ENCODE data around the gene SLC6A19. TPM values are rescaled to one million over a fixed set of nuclear protein-coding genes. Genes with fewer than 3 reads are reported as not detected.

The SLC6A19 gene
- total RNA-seq, result not detected

- DNase-seq (ENCODE audit: low spot score) (no peak), ATAC-seq (ENCODE audit: low FRiP score) (no peak)
- TF ChIP-seq, protein P1, sequence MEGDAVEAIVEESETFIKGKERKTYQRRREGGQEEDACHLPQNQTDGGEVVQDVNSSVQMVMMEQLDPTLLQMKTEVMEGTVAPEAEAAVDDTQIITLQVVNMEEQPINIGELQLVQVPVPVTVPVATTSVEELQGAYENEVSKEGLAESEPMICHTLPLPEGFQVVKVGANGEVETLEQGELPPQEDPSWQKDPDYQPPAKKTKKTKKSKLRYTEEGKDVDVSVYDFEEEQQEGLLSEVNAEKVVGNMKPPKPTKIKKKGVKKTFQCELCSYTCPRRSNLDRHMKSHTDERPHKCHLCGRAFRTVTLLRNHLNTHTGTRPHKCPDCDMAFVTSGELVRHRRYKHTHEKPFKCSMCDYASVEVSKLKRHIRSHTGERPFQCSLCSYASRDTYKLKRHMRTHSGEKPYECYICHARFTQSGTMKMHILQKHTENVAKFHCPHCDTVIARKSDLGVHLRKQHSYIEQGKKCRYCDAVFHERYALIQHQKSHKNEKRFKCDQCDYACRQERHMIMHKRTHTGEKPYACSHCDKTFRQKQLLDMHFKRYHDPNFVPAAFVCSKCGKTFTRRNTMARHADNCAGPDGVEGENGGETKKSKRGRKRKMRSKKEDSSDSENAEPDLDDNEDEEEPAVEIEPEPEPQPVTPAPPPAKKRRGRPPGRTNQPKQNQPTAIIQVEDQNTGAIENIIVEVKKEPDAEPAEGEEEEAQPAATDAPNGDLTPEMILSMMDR (IDR thresholded peaks at IDR 0.05), result no peak
Observed at GRCh38 chr5:1201327-1202025, at the start of gene SLC6A19. Gene SLC6A19 (plus strand): TSS chr5:1201595. CDS start chr5:1201651, 56 bp downstream.

DNA sequence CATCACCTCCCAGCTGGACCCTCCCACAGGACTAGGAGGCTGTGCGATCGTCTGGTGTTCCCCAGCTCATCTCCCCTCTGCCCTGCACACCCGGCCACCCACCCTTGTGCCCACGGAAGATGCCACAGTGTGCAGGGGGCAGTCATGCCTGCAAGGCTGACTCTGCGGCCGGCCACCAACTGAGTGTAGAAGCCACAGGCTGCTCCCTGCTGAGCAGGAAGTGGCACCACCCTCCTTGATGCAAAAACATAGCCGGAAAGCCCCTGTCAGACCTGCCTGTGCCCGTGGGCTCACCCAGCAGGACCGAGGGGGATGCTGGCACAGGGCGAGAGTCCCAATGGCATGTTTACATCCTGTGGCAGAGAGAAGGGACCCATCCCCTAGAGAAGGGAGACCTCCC lies 49.2 kb upstream of the SLC6A19 start:
- no peak for DNase-seq (ENCODE audit: low spot score)
- ATAC-seq (ENCODE audit: low FRiP score), result no peak
- TF ChIP-seq, protein P1 (IDR thresholded peaks at IDR 0.05), result no peak

DNA sequence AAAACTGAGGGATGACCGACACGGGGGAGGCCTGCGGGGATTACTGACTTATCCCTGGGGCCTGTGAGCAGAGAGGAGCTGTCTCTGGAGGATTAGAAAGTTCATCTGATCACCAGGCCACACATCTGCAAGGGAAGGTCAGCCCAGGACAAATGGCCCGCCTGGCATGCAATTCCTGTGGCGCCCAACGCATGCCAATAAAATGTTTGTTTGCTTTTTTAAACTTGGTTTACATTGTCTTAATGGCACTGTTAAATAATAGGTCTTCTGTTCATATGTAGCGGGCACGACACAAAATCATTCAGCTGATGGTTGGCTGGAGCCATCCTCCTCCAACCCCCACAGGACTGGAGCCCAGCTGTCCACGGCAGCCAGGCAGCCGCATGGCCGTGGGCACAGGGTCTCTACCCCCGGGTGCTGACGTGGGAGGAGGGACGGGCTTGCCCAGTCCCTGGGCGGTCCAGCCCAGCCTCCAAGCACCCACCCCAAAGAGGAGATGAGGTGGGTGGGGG lies 48.6 kb upstream of the SLC6A19 start:
- no peak for ATAC-seq (ENCODE audit: low FRiP score)
- DNase-seq (ENCODE audit: low spot score), result no peak
- TF ChIP-seq, protein P1 (IDR thresholded peaks at IDR 0.05), result no peak

- TF ChIP-seq, protein P1 (IDR thresholded peaks at IDR 0.05), result no peak
- no peak for ATAC-seq (ENCODE audit: low FRiP score)
Observed at GRCh38 chr5:1153428-1153827, 48.0 kb upstream of the SLC6A19 start.

GRCh38 chr5:1155191-1156032 lies 46.0 kb upstream of the SLC6A19 start:
- no peak for ATAC-seq (ENCODE audit: low FRiP score)
- TF ChIP-seq, protein P1 (IDR thresholded peaks at IDR 0.05), result no peak
- no peak for DNase-seq (ENCODE audit: low spot score)

More at GRCh38 chr5:1153428-1153827, 48.0 kb upstream of the SLC6A19 start:
- DNase-seq (ENCODE audit: low spot score), result no peak

DNA sequence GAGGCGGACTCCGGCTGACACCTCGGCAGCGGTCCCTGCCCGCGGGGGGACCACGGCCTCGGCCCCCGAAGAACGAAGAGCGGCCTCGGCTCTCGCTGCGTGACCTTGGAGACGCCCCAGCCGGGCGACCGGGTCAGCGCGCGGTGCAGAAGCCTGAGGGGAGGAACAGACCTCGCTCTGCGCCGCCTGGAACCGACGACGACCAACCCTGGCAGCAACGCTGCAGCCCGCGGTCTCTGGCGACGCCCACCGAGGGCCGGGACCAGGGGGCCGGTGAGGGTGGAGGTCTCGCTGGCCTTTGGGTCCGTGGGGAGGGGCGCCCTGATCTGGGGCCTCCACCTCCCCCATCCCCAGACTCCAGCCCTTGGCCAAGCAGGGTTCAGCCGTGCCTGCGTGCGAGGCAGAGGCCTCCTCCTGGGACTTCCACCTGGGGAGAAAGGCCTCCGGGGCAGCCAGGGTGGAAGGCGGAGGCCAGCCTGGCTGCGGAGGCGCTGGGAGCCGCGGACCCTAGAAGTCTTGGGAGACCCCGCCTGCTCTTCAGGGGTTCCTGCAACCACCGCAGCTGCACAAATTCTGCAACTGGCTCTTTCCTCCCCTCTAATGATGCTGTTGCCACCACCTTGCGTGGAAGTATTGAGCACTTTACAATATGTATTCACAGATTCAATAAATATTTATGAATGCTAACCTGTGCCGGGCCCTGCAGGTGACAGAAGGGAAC lies 45.2 kb upstream of the SLC6A19 start:
- no peak for DNase-seq (ENCODE audit: low spot score)
- TF ChIP-seq, protein P1 (IDR thresholded peaks at IDR 0.05), result no peak

More for the DNA sequence above, 45.2 kb upstream of the SLC6A19 start:
- no peak for ATAC-seq (ENCODE audit: low FRiP score)
